ENCODE measurements around the gene CDK6.
"Not testable (repeated sequence)": the region's sequence is repeated elsewhere in the genome, so short reads cannot be mapped to it uniquely, and the experiment has no call there.

The CDK6 gene

DNA sequence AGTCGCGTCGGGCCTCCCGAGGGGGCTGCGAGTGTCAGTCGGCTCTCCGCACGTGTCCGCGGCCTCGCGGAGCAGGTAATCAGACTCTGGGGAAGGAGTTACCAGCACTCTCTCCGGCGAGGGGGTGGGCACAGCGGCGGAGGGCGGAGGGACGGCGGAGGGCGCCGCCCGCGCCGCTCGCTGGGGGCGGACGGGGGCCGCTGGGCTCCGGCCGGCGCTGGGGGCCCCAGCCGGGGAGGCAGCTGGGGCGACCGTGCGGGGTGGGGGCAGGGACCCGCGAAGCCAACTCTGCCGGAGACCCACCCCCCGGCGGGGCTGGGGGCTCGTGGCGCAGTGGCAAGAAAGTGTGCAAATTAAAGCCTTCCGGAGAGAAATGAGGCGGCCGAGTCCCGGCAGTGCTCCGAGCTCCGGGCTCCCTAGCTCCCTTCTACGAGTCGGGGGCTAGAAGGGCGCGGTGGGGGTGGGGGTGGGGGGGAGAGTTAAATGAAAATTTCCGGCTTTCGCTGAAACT is at the start of gene CDK6:
Gene CDK6 (minus strand): TSS at position 85 of the 511 bp plus-strand sequence. CDS start 3,250 bp downstream, outside the sequence.
- peak within 1 kb of the TSS; percentile 72 for H3K4me3 ChIP-seq (ENCODE audit: low read depth, low read length)
- no peak for TF ChIP-seq CTCF (IDR thresholded peaks at IDR 0.05; ENCODE audit: borderline replicate concordance, insufficient read depth, low read depth, low read length)

DNA sequence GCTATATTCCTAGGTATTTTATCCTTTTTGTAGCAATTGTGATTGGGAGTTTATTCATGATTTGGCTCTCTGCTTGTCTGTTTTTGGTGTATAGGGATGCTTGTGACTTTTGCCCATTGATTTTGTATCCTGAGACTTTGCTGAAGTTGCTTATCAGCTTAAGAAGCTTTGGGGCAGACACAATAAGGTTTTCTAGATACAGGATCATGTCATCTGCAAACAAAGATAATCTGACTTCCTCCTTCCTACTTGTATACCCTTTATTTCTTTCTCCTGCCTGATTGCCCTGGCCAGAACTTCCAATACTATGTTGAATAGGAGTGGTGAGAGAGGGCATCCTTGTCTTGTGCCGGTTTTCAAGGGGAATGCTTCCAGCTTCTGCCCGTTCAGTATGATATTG is 49.7 kb upstream of the CDK6 start:
- not testable (repeated sequence) for H3K4me3 ChIP-seq (ENCODE audit: low read depth, low read length)

- TF ChIP-seq CTCF (IDR thresholded peaks at IDR 0.05; ENCODE audit: borderline replicate concordance, insufficient read depth, low read depth, low read length), result no peak
- H3K4me3 ChIP-seq (ENCODE audit: low read depth, low read length), result no peak overlapping the region
Measured at GRCh38 chr7:92884218-92884617, 47.8 kb upstream of the CDK6 start.

DNA sequence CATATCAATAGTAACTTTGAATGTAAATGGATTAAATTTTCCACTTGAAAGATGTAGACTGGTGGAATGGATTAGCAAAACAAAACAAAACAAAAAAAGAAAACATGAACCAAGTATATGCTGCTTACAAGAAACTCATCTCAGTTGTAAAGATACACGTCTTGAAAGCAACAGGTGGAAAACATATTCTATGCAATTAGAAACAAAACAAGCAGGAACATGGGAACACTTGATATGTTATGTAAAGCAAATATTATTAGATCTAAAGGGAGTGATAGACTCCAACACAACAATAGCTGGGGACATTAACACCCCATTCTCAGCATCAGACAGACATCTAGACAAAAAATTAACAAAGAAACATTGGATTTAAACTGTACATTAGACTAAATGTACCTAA is 46.4 kb upstream of the CDK6 start:
- TF ChIP-seq CTCF (IDR thresholded peaks at IDR 0.05; ENCODE audit: borderline replicate concordance, insufficient read depth, low read depth, low read length), result no peak
- no peak overlapping the region for H3K4me3 ChIP-seq (ENCODE audit: low read depth, low read length)

GRCh38 chr7:92881091-92881485 is 44.7 kb upstream of the CDK6 start:
- no peak for TF ChIP-seq CTCF (IDR thresholded peaks at IDR 0.05; ENCODE audit: borderline replicate concordance, insufficient read depth, low read depth, low read length)
- H3K4me3 ChIP-seq (ENCODE audit: low read depth, low read length), result no peak overlapping the region

DNA sequence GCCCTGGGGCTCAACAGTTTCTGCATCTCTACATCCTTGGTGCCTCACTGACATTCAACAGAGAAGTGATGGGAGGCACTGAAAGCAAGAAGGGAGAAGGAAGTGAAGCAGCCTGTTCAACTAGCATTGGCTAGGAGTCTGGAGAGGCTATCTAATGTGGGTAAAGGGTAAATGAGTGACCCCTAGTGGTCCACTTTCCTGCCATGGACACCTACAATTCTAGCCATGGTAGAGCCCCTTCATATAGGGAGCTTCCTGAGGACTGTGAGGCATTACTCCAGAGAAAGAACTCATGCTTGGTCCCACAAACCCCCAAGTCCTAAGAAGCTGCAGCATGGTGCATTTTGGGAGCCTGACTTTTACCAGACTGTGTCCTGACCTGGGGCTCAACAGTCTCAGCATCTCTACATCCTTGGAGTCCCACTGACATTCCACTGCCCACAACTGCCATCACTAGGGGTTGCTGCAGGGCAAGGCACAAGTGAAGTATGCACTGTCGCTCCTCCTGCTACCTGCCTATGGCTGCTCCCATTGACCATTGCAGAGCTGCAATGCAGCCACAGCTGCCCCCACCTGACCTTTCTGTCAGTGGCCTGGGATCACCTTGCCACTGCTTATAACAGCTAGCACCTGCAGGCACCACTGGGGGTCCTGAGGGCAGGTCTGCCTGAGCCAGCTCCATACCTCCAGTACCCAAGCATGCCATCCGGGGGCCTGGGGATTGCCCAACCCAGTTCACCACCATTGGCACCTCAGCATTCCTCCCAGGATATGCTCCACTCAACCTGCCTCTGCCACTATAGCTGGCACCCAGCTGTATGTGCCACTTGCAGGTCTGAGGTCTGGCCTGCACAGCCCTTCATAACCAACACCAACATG is 44.1 kb upstream of the CDK6 start:
- no peak overlapping the region for H3K4me3 ChIP-seq (ENCODE audit: low read depth, low read length)
- TF ChIP-seq CTCF (IDR thresholded peaks at IDR 0.05; ENCODE audit: borderline replicate concordance, insufficient read depth, low read depth, low read length), result 0 out of 2 replicates have a peak, but pooled peaks have one; percentile 4

GRCh38 chr7:92877367-92877766 is 41.0 kb upstream of the CDK6 start:
- H3K4me3 ChIP-seq (ENCODE audit: low read depth, low read length), result no peak overlapping the region
- no peak for TF ChIP-seq CTCF (IDR thresholded peaks at IDR 0.05; ENCODE audit: borderline replicate concordance, insufficient read depth, low read depth, low read length)

Measured in GM12875 (cell line).